Measurements from ENCODE around the gene MACROD1.

- no peak for TF ChIP-seq CTCF (IDR thresholded peaks at IDR 0.05)
- TF ChIP-seq EP300 (IDR thresholded peaks at IDR 0.05): no peak
- TF ChIP-seq POLR2A (IDR thresholded peaks at IDR 0.05): no peak
Measured at GRCh38 chr11:64006398-64006797, 159.5 kb downstream of the MACROD1 start.
